ENCODE measurements around the gene ABHD1.
"Not testable (repeated sequence)": the region's sequence is repeated elsewhere in the genome, so short reads cannot be mapped to it uniquely, and the experiment has no call there.

The ABHD1 gene

GRCh38 chr2:27123302-27124150, at the start of gene ABHD1:
ABHD1 (plus strand) TSS chr2:27123815; CDS start chr2:27123949, 134 bp downstream.
- no peak for DNase-seq

GRCh38 chr2:27074738-27075565, 48.7 kb upstream of the ABHD1 start:
- peak; percentile 59 for DNase-seq

GRCh38 chr2:27075566-27075871, 48.1 kb upstream of the ABHD1 start:
- not testable (repeated sequence) for DNase-seq

GRCh38 chr2:27076323-27076722, 47.3 kb upstream of the ABHD1 start:
- no peak for DNase-seq

- DNase-seq, result no peak
Observed at GRCh38 chr2:27077231-27077630, 46.4 kb upstream of the ABHD1 start.

GRCh38 chr2:27078267-27079194, 45.1 kb upstream of the ABHD1 start, which contains the start of gene EMILIN1:
EMILIN1 (plus strand) TSS chr2:27078615; CDS start chr2:27079066, 451 bp downstream.
- peak; percentile 15 for DNase-seq

- no peak for DNase-seq
Observed at GRCh38 chr2:27079233-27080139, 44.1 kb upstream of the ABHD1 start.

GRCh38 chr2:27080140-27080469, 43.5 kb upstream of the ABHD1 start:
- no peak for DNase-seq

GRCh38 chr2:27080603-27080936, 43.0 kb upstream of the ABHD1 start:
- no peak for DNase-seq

GRCh38 chr2:27081984-27082772, 41.4 kb upstream of the ABHD1 start:
- no peak for DNase-seq

- no peak for DNase-seq
Observed at GRCh38 chr2:27082773-27083409, 40.7 kb upstream of the ABHD1 start.

- no peak for DNase-seq
Observed at GRCh38 chr2:27083410-27084296, 40.0 kb upstream of the ABHD1 start.

GRCh38 chr2:27084297-27085061, 39.1 kb upstream of the ABHD1 start:
- no peak for DNase-seq

- DNase-seq, result no peak
Observed at GRCh38 chr2:27085062-27085672, 38.4 kb upstream of the ABHD1 start.

GRCh38 chr2:27085673-27086089, 37.9 kb upstream of the ABHD1 start:
- no peak for DNase-seq

GRCh38 chr2:27086090-27086723, 37.4 kb upstream of the ABHD1 start:
- DNase-seq, result peak; percentile 88

GRCh38 chr2:27086724-27087593, 36.7 kb upstream of the ABHD1 start, which contains the start of gene KHK:
KHK (plus strand) TSS chr2:27086772; CDS start chr2:27087260, 488 bp downstream.
- DNase-seq, result peak; percentile 31
